H1 (cell line): Measurements from ENCODE around the gene SNRPA1. TPM values are rescaled to one million over a fixed set of nuclear protein-coding genes. Genes with fewer than 3 reads are reported as not detected.

Experiments used
- CTCF ChIA-PET: fragments of 300-600 bp; sonication (Branson Sonifier 250); formaldehyde crosslinking; loops from one replicate; lab custom pipeline; 2021; ENCODE audit not compliant: partially characterized antibody; lab: Charles Lee
- POLR2A ChIA-PET: fragments of 300-600 bp; sonication (Branson Sonifier 250); formaldehyde crosslinking; loops from one replicate; lab custom pipeline; 2021; ENCODE audit warnings: inconsistent platforms; ENCODE audit not compliant: partially characterized antibody; lab: Charles Lee
- DNase-seq, 2 experiments: peaks; one replicate each; pipeline versions ENCODE4 v3.0.0 to v3.0.0-alpha.2; 2010 to 2022; ENCODE audit warnings: low spot score in 2 of 2, low read depth in 1 of 2, mixed read lengths in 1 of 2
- FAIRE-seq: peaks from 2 replicates; lab custom pipeline; 2011; peaks lifted over from hg19 to GRCh38; lab: Jason Lieb, UNC
- H2AFZ ChIP-seq: 2 replicates; pipeline ENCODE4 v1.8.1; 2012; ENCODE audit warnings: low read length, inconsistent platforms
- H2AK5ac ChIP-seq: 2 replicates; pipeline ENCODE4 v1.6.1; 2013; ENCODE audit warnings: low read depth, low read length
- H2BK120ac ChIP-seq: replicated peaks from 2 replicates; pipeline ENCODE3; 2013; ENCODE audit warnings: low read depth, low read length, inconsistent platforms
- H2BK12ac ChIP-seq: 2 replicates; pipeline ENCODE4 v1.6.1; 2013; ENCODE audit warnings: low read depth, low read length
- H2BK15ac ChIP-seq: 2 replicates; pipeline ENCODE4 v1.6.1; 2013; ENCODE audit warnings: low read length
- H2BK20ac ChIP-seq: 2 replicates; pipeline ENCODE4 v1.6.1; 2013; ENCODE audit warnings: low read length
- H2BK5ac ChIP-seq: 2 replicates; pipeline ENCODE4 v1.6.1; 2013; ENCODE audit warnings: low read depth, low read length
- H3K14ac ChIP-seq: 2 replicates; pipeline ENCODE4 v1.6.1; 2013; ENCODE audit warnings: inconsistent platforms; ENCODE audit not compliant: insufficient read length
- H3K18ac ChIP-seq: 2 replicates; pipeline ENCODE4 v1.6.1; 2013; ENCODE audit warnings: low read length; ENCODE audit errors: extremely low read depth
- H3K23ac ChIP-seq: 2 replicates; pipeline ENCODE4 v1.6.1; 2013; ENCODE audit warnings: inconsistent platforms; ENCODE audit not compliant: insufficient read length
- H3K23me2 ChIP-seq: 2 replicates; pipeline ENCODE4 v1.6.1; 2013; ENCODE audit warnings: low read depth, low read length
- H3K27ac ChIP-seq: 2 replicates; pipeline ENCODE4 v1.6.1; 2011; ENCODE audit warnings: low read depth, low read length, inconsistent platforms
- H3K27me3 ChIP-seq, 4 experiments: replicated peaks in 1 of 4; 1 replicate in 1 of 4; 2 replicates in 3 of 4; pipeline versions ENCODE4 v1.6.1 to v1.8.1; 2011 to 2013; ENCODE audit warnings: low read length in 3 of 4, mild to moderate bottlenecking in 3 of 4, inconsistent platforms in 2 of 4, mixed read lengths in 2 of 4, moderate library complexity in 1 of 4; ENCODE audit not compliant: control insufficient read depth in 3 of 4, insufficient read depth in 3 of 4; ENCODE audit errors: extremely low read depth in 1 of 4
- H3K36me3 ChIP-seq, 4 experiments: 2 replicates each; pipeline versions ENCODE4 v1.6.1 to v1.8.1; 2011 to 2013; ENCODE audit warnings: mild to moderate bottlenecking in 4 of 4, low read length in 3 of 4, moderate library complexity in 2 of 4, control low read depth in 1 of 4, inconsistent platforms in 1 of 4; ENCODE audit not compliant: insufficient read depth in 4 of 4, control insufficient read depth in 2 of 4
- H3K4ac ChIP-seq: replicated peaks from 2 replicates; pipeline ENCODE3; 2013; ENCODE audit warnings: low read length, low read depth, mixed read lengths, inconsistent platforms; ENCODE audit not compliant: insufficient read length
- H3K4me1 ChIP-seq, 4 experiments: replicated peaks in 1 of 4; 1 replicate in 1 of 4; 2 replicates in 3 of 4; pipeline versions ENCODE4 v1.6.1 to v1.8.1; 2011 to 2013; ENCODE audit warnings: low read length in 3 of 4, inconsistent platforms in 2 of 4, mixed read lengths in 1 of 4; ENCODE audit not compliant: insufficient read depth in 4 of 4, control insufficient read depth in 3 of 4
- H3K4me2 ChIP-seq, 2 experiments: 2 replicates each; pipeline versions ENCODE4 v1.6.1 to v1.8.1; 2011 to 2013; ENCODE audit warnings: low read depth in 2 of 2, low read length in 2 of 2, control low read depth in 1 of 2, inconsistent platforms in 1 of 2, mild to moderate bottlenecking in 1 of 2; ENCODE audit not compliant: insufficient read depth in 1 of 2
- H3K4me3 ChIP-seq, 4 experiments: fragments of 200-600, 300-600 bp in 1 of 4; sonication (generic), shearing (Covaris generic), sonication (Bioruptor Twin) in 1 of 4; 2 replicates each; pipeline versions ENCODE4 v1.5.1 to v1.8.1; 2011 to 2016; ENCODE audit warnings: low read length in 4 of 4, low read depth in 3 of 4, control low read depth in 2 of 4, inconsistent platforms in 2 of 4, mild to moderate bottlenecking in 2 of 4, mixed read lengths in 1 of 4, moderate library complexity in 1 of 4; ENCODE audit not compliant: insufficient read depth in 2 of 4; ENCODE audit errors: extremely low read depth in 1 of 4
- H3K56ac ChIP-seq: replicated peaks from 2 replicates; pipeline ENCODE3; 2013; ENCODE audit warnings: low read depth, mild to moderate bottlenecking, mixed read lengths, low read length, inconsistent platforms; ENCODE audit not compliant: insufficient read length
- H3K79me1 ChIP-seq: 2 replicates; pipeline ENCODE4 v1.6.1; 2013; ENCODE audit warnings: low read depth, low read length, control low read depth
- H3K79me2 ChIP-seq, 2 experiments: 2 replicates each; pipeline versions ENCODE4 v1.6.1 to v1.8.1; 2012 to 2013; ENCODE audit warnings: low read length in 2 of 2, mild to moderate bottlenecking in 2 of 2, inconsistent platforms in 1 of 2; ENCODE audit not compliant: insufficient read depth in 2 of 2, control insufficient read depth in 1 of 2
- H3K9ac ChIP-seq, 4 experiments: replicated peaks in 1 of 4; 1 replicate in 1 of 4; 2 replicates in 3 of 4; pipeline versions ENCODE4 v1.6.1 to v1.8.1; 2011 to 2013; ENCODE audit warnings: low read depth in 3 of 4, low read length in 3 of 4, control low read depth in 2 of 4, mild to moderate bottlenecking in 2 of 4, moderate library complexity in 2 of 4, inconsistent platforms in 1 of 4; ENCODE audit errors: extremely low read depth in 1 of 4
- H3K9me3 ChIP-seq, 2 experiments: 2 replicates each; pipeline versions ENCODE4 v1.6.1 to v1.8.1; 2012 to 2013; ENCODE audit warnings: mild to moderate bottlenecking in 2 of 2, moderate library complexity in 2 of 2, control low read depth in 1 of 2, inconsistent platforms in 1 of 2, low read depth in 1 of 2, low read length in 1 of 2, mixed read lengths in 1 of 2; ENCODE audit not compliant: insufficient read depth in 2 of 2
- H4K20me1 ChIP-seq, 2 experiments: replicated peaks in 1 of 2; 2 replicates each; pipeline versions ENCODE3 to v1.8.1; 2011 to 2013; ENCODE audit warnings: inconsistent platforms in 2 of 2, low read length in 2 of 2, mild to moderate bottlenecking in 1 of 2; ENCODE audit not compliant: insufficient read depth in 2 of 2, control insufficient read depth in 1 of 2
- H4K5ac ChIP-seq: 2 replicates; pipeline ENCODE4 v1.6.1; 2013; ENCODE audit warnings: low read length, low read depth, mixed read lengths, inconsistent platforms; ENCODE audit not compliant: insufficient read length
- H4K8ac ChIP-seq: 2 replicates; pipeline ENCODE4 v1.8.0; 2013; ENCODE audit warnings: mild to moderate bottlenecking, moderate library complexity, low read length, inconsistent platforms; ENCODE audit not compliant: insufficient read depth; ENCODE audit errors: extremely low read depth
- H4K91ac ChIP-seq: replicated peaks from 2 replicates; pipeline ENCODE3; 2013; ENCODE audit warnings: low read length, mixed read lengths, inconsistent platforms; ENCODE audit not compliant: insufficient read length
- CEBPB ChIP-seq: IDR thresholded peaks from 2 replicates; pipeline ENCODE4 v1.6.1; 2012; ENCODE audit warnings: low read depth, low read length
- CTCF ChIP-seq, 3 experiments: IDR thresholded peaks; 1 replicate in 2 of 3; 2 replicates in 1 of 3; pipeline versions ENCODE4 v1.5.1 to v1.6.1; 2011; ENCODE audit warnings: low read length in 3 of 3, mild to moderate bottlenecking in 3 of 3, inconsistent platforms in 2 of 3, low read depth in 1 of 3, moderate library complexity in 1 of 3; ENCODE audit not compliant: insufficient read depth in 1 of 3; ENCODE audit errors: control extremely low read depth in 1 of 3
- EP300 ChIP-seq, 2 experiments: IDR thresholded peaks; 1 replicate in 1 of 2; 2 replicates in 1 of 2; pipeline ENCODE4 v1.6.1; 2011 to 2012; ENCODE audit warnings: low read depth in 2 of 2, low read length in 2 of 2, mild to moderate bottlenecking in 2 of 2, borderline replicate concordance in 1 of 2, inconsistent platforms in 1 of 2, moderate library complexity in 1 of 2
- KDM5A ChIP-seq: fragments of 200-600 bp; IDR thresholded peaks from 2 replicates; pipeline ENCODE4 v1.7.1; 2012; ENCODE audit warnings: mild to moderate bottlenecking, low read length, inconsistent platforms, mixed read lengths
- MAX ChIP-seq: IDR thresholded peaks from 2 replicates; pipeline ENCODE4 v1.6.1; 2012; ENCODE audit warnings: inconsistent platforms
- POLR2AphosphoS5 ChIP-seq: IDR thresholded peaks from 2 replicates; pipeline ENCODE4 v1.6.1; 2011; ENCODE audit warnings: low read depth, low read length
- RBBP5 ChIP-seq: IDR thresholded peaks from 2 replicates; pipeline ENCODE4 v1.7.1; 2012; ENCODE audit warnings: low read depth, mild to moderate bottlenecking, inconsistent platforms, low read length, moderate library complexity, borderline replicate concordance
- RFX5 ChIP-seq: IDR thresholded peaks from 2 replicates; pipeline ENCODE4 v1.6.1; 2011; ENCODE audit warnings: low read depth, low read length, improper control_type of control experiment, borderline replicate concordance
- SAP30 ChIP-seq: fragments of 300-600 bp; sonication (generic); IDR thresholded peaks from 2 replicates; pipeline ENCODE4 v1.7.1; 2012; ENCODE audit warnings: low read length, moderate library complexity, mild to moderate bottlenecking, inconsistent platforms; ENCODE audit not compliant: insufficient read depth, insufficient replicate concordance
- TCF12 ChIP-seq: IDR thresholded peaks from 2 replicates; pipeline ENCODE4 v1.6.1; 2011; ENCODE audit warnings: low read depth, mild to moderate bottlenecking, low read length
- TEAD4 ChIP-seq: IDR thresholded peaks from 2 replicates; pipeline ENCODE4 v1.6.1; 2012; ENCODE audit warnings: low read depth, low read length, inconsistent platforms, mixed read lengths
- WGBS, 2 experiments: shearing (Covaris generic) in 1 of 2; methylation state at CpG; one replicate each; pipeline versions ENCODE4 v1.1.6 to v1.1.7; 2013 to 2015; ENCODE audit warnings: low lambda C conversion rate in 2 of 2, mixed read lengths in 2 of 2, inconsistent platforms in 1 of 2, low coverage in 1 of 2, missing lambda C conversion rate in 1 of 2; ENCODE audit not compliant: insufficient replicate concordance in 2 of 2, insufficient coverage in 1 of 2, insufficient read length in 1 of 2; ENCODE audit errors: extremely low coverage in 1 of 2, missing lambda C conversion rate in 1 of 2; 5-methylcytosine and 5-hydroxymethylcytosine counted together
- polyA plus RNA-seq, 7 experiments: library from polyadenylated mRNA; depleted of rRNA in 3 of 7; stranded (reverse) in 5 of 7; unstranded in 2 of 7; fragments of >200 nt in 5 of 7; fragments of 200-250 nt in 2 of 7; gene quantifications; 1 replicate in 5 of 7; 2 replicates in 1 of 7; 4 replicates in 1 of 7; pipeline versions ENCODE4 v1.2.1 to v1.2.3, GENCODE V29; 2011 to 2013; ENCODE audit warnings: missing spikeins in 2 of 7, mixed read lengths in 2 of 7
- total RNA-seq: library from RNA; stranded (reverse); fragmentation: NEBNext Ultra II Directional; extraction: Animal tissue kit (Norgen Biotek cat#: 25700); gene quantifications from 2 replicates; pipeline ENCODE4 v1.2.1, GENCODE V29; 2021

The SNRPA1 gene
- total and polyA plus RNA-seq, 2 of the 8 experiments (the other 6 are each of a cell fraction or from before 2014, with no cell fraction given) = 140 to 221 TPM

GRCh38 chr15:101237251-101237650 lies 57.8 kb downstream of the SNRPA1 start:
- H3K4ac ChIP-seq = no peak overlapping the region
- H2BK15ac ChIP-seq = no peak overlapping the region
- H3K36me3 ChIP-seq = peaks cover 1 to 18% (median 8%) of the 10 kb centered on the region in 4 experiments; a peak in 4 of 8 replicates
- H3K4me3 ChIP-seq = no peak overlapping the region
- peaks cover 20 to 93% of the 10 kb centered on the region in 2 experiments for H3K79me2 ChIP-seq
- no peak overlapping the region for H3K23ac ChIP-seq
- H3K23me2 ChIP-seq = no peaks in the 10 kb centered on the region
- H2BK120ac ChIP-seq = no peak overlapping the region
- H4K20me1 ChIP-seq = peaks cover 17 to 19% of the 10 kb centered on the region in 2 experiments
- no peak overlapping the region for H2AK5ac ChIP-seq
- H2BK12ac ChIP-seq = no peak overlapping the region
- no peak overlapping the region for H2AFZ ChIP-seq
- no peak overlapping the region for H4K91ac ChIP-seq
- H3K56ac ChIP-seq = no peak overlapping the region
- WGBS, 2 experiments = 92% methylated on average over 12 of the region's 12 CpGs; no CpG with 5 or more reads in 1 of the 2 experiments
- no peaks in the 10 kb centered on the region for H3K9me3 ChIP-seq
- no peak overlapping the region for H4K8ac ChIP-seq
- H3K4me2 ChIP-seq = no peak overlapping the region
- FAIRE-seq (no peak), DNase-seq (no peak)
- POLR2A ChIA-PET = interaction anchor here (0.7 kb wide), 2 partner anchors 16 to 187 kb away, joined by 3 to 4 read pairs; no protein-coding TSS in a partner anchor
- peaks cover 0 to 8% (median 2%) of the 10 kb centered on the region in 4 experiments; a peak in 4 of 7 replicates for H3K4me1 ChIP-seq
- CTCF ChIA-PET = interaction anchor here (1.0 kb wide), 1 partner anchor 213 kb away, joined by 3 read pairs; no protein-coding TSS in a partner anchor
- no peaks in the 10 kb centered on the region for H3K27me3 ChIP-seq
- H2BK5ac ChIP-seq = no peak overlapping the region
- H2BK20ac ChIP-seq = no peak overlapping the region
- no peak overlapping the region for H3K18ac ChIP-seq
- no peak overlapping the region for H3K14ac ChIP-seq
- peaks cover 14% of the 10 kb centered on the region for H3K79me1 ChIP-seq
- no peak overlapping the region for H3K27ac ChIP-seq
- H3K9ac ChIP-seq = no peak overlapping the region
- no peak overlapping the region for H4K5ac ChIP-seq
- TF ChIP-seq KDM5A (no peak), CEBPB (no peak), RBBP5 (no peak), MAX (no peak), RFX5 (no peak), POLR2AphosphoS5 (no peak), TCF12 (no peak), SAP30 (no peak), CTCF (IDR thresholded peaks at IDR 0.05; ENCODE audit: control extremely low read depth in 1 of 3, insufficient read depth in 1 of 3, low read depth in 1 of 3, low read length in 3 of 3) (no peak), TEAD4 (no peak), EP300 (IDR thresholded peaks at IDR 0.05; ENCODE audit: borderline replicate concordance in 1 of 2, low read depth in 2 of 2, low read length in 2 of 2) (no peak)
